HCT116 (cell line): Measurements from ENCODE around the gene NLN. TPM values are rescaled to one million over a fixed set of nuclear protein-coding genes. Genes with fewer than 3 reads are reported as not detected.

Experiments
- ATAC-seq: fragments of 200-7000 bp; cut with Tn5 transposase; 2 replicates; pipeline ENCODE4 v1.9.1; 2020; ENCODE audit warnings: mild to moderate bottlenecking, moderate library complexity
- BruUV-seq: library from RNA; stranded (reverse); fragments of 400-500 nt; replicated peaks from 2 replicates; lab custom pipeline; 2021; lab: Mats Ljungman, UMichigan
- CTCF ChIA-PET: fragments of 300-600 bp; sonication (Branson Sonifier 250); formaldehyde crosslinking; loops from one replicate; lab custom pipeline; 2021; ENCODE audit warnings: antibody characterized with exemption; lab: Charles Lee
- POLR2A ChIA-PET: fragments of 300-600, 350-600 bp; sonication (Branson Sonifier 250); formaldehyde crosslinking; loops from one replicate; lab custom pipeline; 2021; ENCODE audit warnings: antibody characterized with exemption; lab: Charles Lee
- RAD21 ChIA-PET, 2 experiments: fragments of 300-600 bp; sonication (Branson Sonifier 250); formaldehyde crosslinking; loops; one replicate each; lab custom pipeline; 2023; ENCODE audit warnings: low total read pairs in 2 of 2; ENCODE audit not compliant: uncharacterized antibody in 2 of 2, unreplicated experiment in 2 of 2, low non-redundant PET in 1 of 2; lab: Charles Lee
- DNase-seq: peaks from one replicate; pipeline ENCODE4 v3.0.0-alpha.2; 2010; ENCODE audit warnings: low read depth, low spot score
- H2AFZ ChIP-seq: fragments of 200-600 bp; shearing (Covaris generic), sonication (generic); 2 replicates; pipeline ENCODE4 v1.6.1; 2017; ENCODE audit warnings: low read depth, mixed run types, mixed read lengths, antibody characterized with exemption, low read length; ENCODE audit not compliant: poor library complexity, severe bottlenecking
- H3K27ac ChIP-seq: 2 replicates; pipeline ENCODE4 v1.5.1; 2012; ENCODE audit warnings: low read depth, low read length
- H3K27me3 ChIP-seq: fragments of 200-600 bp; sonication (generic); 2 replicates; pipeline ENCODE4 v1.6.1; 2016; ENCODE audit warnings: mixed run types, low read length, mixed read lengths; ENCODE audit not compliant: insufficient read depth
- H3K36me3 ChIP-seq, 2 experiments: fragments of 200-500 bp in 1 of 2; fragments of 200-600 bp in 1 of 2; sonication (Bioruptor generic) in 1 of 2; sonication (generic) in 1 of 2; 2 replicates each; pipeline versions ENCODE4 v1.5.1 to v1.6.1; 2014 to 2016; ENCODE audit warnings: low read length in 2 of 2, inconsistent platforms in 1 of 2, mixed read lengths in 1 of 2, mixed run types in 1 of 2; ENCODE audit not compliant: insufficient read depth in 2 of 2, control insufficient read depth in 1 of 2
- H3K4me1 ChIP-seq, 2 experiments: fragments of 200-600 bp in 1 of 2; sonication (generic) in 1 of 2; 2 replicates each; pipeline versions ENCODE4 v1.5.1 to v1.6.1; 2012 to 2017; ENCODE audit warnings: low read length in 2 of 2, inconsistent platforms in 1 of 2, mild to moderate bottlenecking in 1 of 2, mixed read lengths in 1 of 2, mixed run types in 1 of 2, moderate library complexity in 1 of 2; ENCODE audit not compliant: insufficient read depth in 2 of 2, control insufficient read depth in 1 of 2
- H3K4me2 ChIP-seq: fragments of 200-600 bp; sonication (generic); 2 replicates; pipeline ENCODE4 v1.6.1; 2017; ENCODE audit warnings: mixed run types, low read length, mixed read lengths
- H3K4me3 ChIP-seq, 2 experiments: fragments of 200-600 bp in 1 of 2; sonication (generic) in 1 of 2; replicated peaks in 1 of 2; 2 replicates each; pipeline ENCODE4 v1.5.1; 2011 to 2016; ENCODE audit warnings: low read length in 2 of 2, control low read depth in 1 of 2, low read depth in 1 of 2, mild to moderate bottlenecking in 1 of 2, mixed read lengths in 1 of 2, mixed run types in 1 of 2
- H3K79me2 ChIP-seq: fragments of 200-600 bp; sonication (generic); 2 replicates; pipeline ENCODE4 v1.6.1; 2017; ENCODE audit warnings: mild to moderate bottlenecking, mixed run types, low read length, moderate library complexity, mixed read lengths; ENCODE audit not compliant: insufficient read depth
- H3K9ac ChIP-seq: fragments of 200-600 bp; sonication (generic); 2 replicates; pipeline ENCODE4 v1.6.1; 2016; ENCODE audit warnings: low read length, mixed read lengths
- H3K9me2 ChIP-seq: fragments of 200-600 bp; sonication (generic), shearing (Covaris generic); 2 replicates; pipeline ENCODE4 v1.6.1; 2017; ENCODE audit warnings: mixed run types, mild to moderate bottlenecking, moderate library complexity; ENCODE audit not compliant: insufficient read depth
- H3K9me3 ChIP-seq, 2 experiments: fragments of 200-500 bp in 1 of 2; fragments of 200-600 bp in 1 of 2; sonication (Bioruptor generic) in 1 of 2; sonication (generic) in 1 of 2; 2 replicates each; pipeline ENCODE4 v1.6.1; 2014 to 2017; ENCODE audit warnings: low read length in 2 of 2, mixed read lengths in 2 of 2, inconsistent platforms in 1 of 2, low read depth in 1 of 2, mild to moderate bottlenecking in 1 of 2, mixed run types in 1 of 2, moderate library complexity in 1 of 2; ENCODE audit not compliant: control insufficient read depth in 1 of 2, insufficient read depth in 1 of 2
- H4K20me1 ChIP-seq: fragments of 200-600 bp; sonication (generic), shearing (Covaris generic); 2 replicates; pipeline ENCODE4 v1.6.1; 2017; ENCODE audit warnings: mixed run types, mild to moderate bottlenecking, moderate library complexity; ENCODE audit not compliant: insufficient read depth
- POLR2A ChIP-seq: IDR thresholded peaks from 2 replicates; pipeline ENCODE4 v1.7.0; 2011; ENCODE audit warnings: borderline replicate concordance; ENCODE audit not compliant: insufficient read depth, insufficient read length; ENCODE audit errors: extremely low read depth
- POLR2AphosphoS5 ChIP-seq: IDR thresholded peaks from 2 replicates; pipeline ENCODE4 v1.6.1; 2011; ENCODE audit warnings: mild to moderate bottlenecking, low read depth, low read length, moderate library complexity
- REST ChIP-seq: IDR thresholded peaks from 2 replicates; pipeline ENCODE4 v1.6.1; 2012; ENCODE audit warnings: low read depth
- SP1 ChIP-seq: IDR thresholded peaks from 2 replicates; pipeline ENCODE4 v1.6.1; 2012; ENCODE audit warnings: low read depth
- YY1 ChIP-seq: IDR thresholded peaks from 2 replicates; pipeline ENCODE4 v1.6.1; 2011; ENCODE audit warnings: low read length, low read depth, moderate library complexity, mild to moderate bottlenecking; ENCODE audit not compliant: insufficient replicate concordance; ENCODE audit errors: extremely low read depth
- ZNF274 ChIP-seq: fragments of 200-500 bp; sonication (Bioruptor generic); IDR thresholded peaks from 2 replicates; pipeline ENCODE4 v1.6.1; 2014; ENCODE audit warnings: mild to moderate bottlenecking, low read depth, low read length, inconsistent platforms
- intact Hi-C: fragments of 100-400 bp; cut with micrococcal nuclease; formaldehyde crosslinking; loops from 2 replicates; pipeline ENCODE4 v1.10.0; 2022
- total RNA-seq: library from RNA; stranded (reverse); gene quantifications from one replicate; pipeline ENCODE4 v1.2.1, GENCODE V29; 2021; ENCODE audit not compliant: unreplicated experiment

Gene NLN
- total RNA-seq, 1 experiment from 2014 or later, result 67.6 TPM

GRCh38 chr5:65834306-65834705 is 112.3 kb downstream of the NLN start:
- Histone ChIP-seq H4K20me1 (no peaks in the 10 kb centered on the region), H3K27me3 (no peaks in the 10 kb centered on the region), H3K4me3 (no peak overlapping the region), H3K36me3 (no peaks in the 10 kb centered on the region), H3K27ac (no peak overlapping the region), H3K9me3 (no peaks in the 10 kb centered on the region), H3K4me2 (no peak overlapping the region), H3K9ac (no peak overlapping the region), H3K9me2 (peaks cover 3% of the 10 kb centered on the region; the same call in 1 of the 2 replicates), H3K4me1 (no peaks in the 10 kb centered on the region), H2AFZ (no peak overlapping the region), H3K79me2 (no peaks in the 10 kb centered on the region)
- BruUV-seq, result no TSS peak
- TF ChIP-seq REST (no peak), YY1 (no peak), ZNF274 (no peak)
- DNase-seq, result no peak
- intact Hi-C loops, result no loop called here
- ChIA-PET POLR2A (no interaction called here), CTCF (no interaction called here), RAD21 (no interaction called here)
- no peak for ATAC-seq

GRCh38 chr5:65835191-65835590 is 113.2 kb downstream of the NLN start:
- Histone ChIP-seq H3K27ac (no peak overlapping the region), H2AFZ (no peak overlapping the region), H3K27me3 (no peaks in the 10 kb centered on the region), H3K9ac (no peak overlapping the region), H3K4me2 (no peak overlapping the region), H3K4me3 (no peak overlapping the region), H3K9me3 (no peaks in the 10 kb centered on the region), H4K20me1 (no peaks in the 10 kb centered on the region), H3K36me3 (no peaks in the 10 kb centered on the region), H3K4me1 (no peaks in the 10 kb centered on the region), H3K79me2 (no peaks in the 10 kb centered on the region), H3K9me2 (peaks cover 3% of the 10 kb centered on the region; the same call in 1 of the 2 replicates)
- ATAC-seq (no peak), DNase-seq (no peak)
- TF ChIP-seq SP1, result no peak
- TF ChIP-seq POLR2AphosphoS5, result no peak
- no peak for TF ChIP-seq POLR2A
- intact Hi-C loops, result no loop called here
- RAD21 ChIA-PET, result no interaction called here
- POLR2A ChIA-PET, result no interaction called here
- no TSS peak for BruUV-seq
- CTCF ChIA-PET, result no interaction called here
